Measurements from ENCODE around the gene MARF1. TPM values are rescaled to one million over a fixed set of nuclear protein-coding genes. Genes with fewer than 3 reads are reported as not detected.

The MARF1 gene
- total and polyA plus RNA-seq, 8 donors, result 15.5 to 65.3 (median 37.2) TPM

GRCh38 chr16:15559176-15559575 lies 83.8 kb downstream of the MARF1 start:
- H3K9me3 ChIP-seq, result no peaks in the 10 kb centered on the region
- 92 to 98% (median 92%) methylated on average over 4 of the region's 4 CpGs for WGBS, 5 donors

GRCh38 chr16:15557258-15557657 lies 85.7 kb downstream of the MARF1 start:
- TF ChIP-seq CTCF (IDR thresholded peaks at IDR 0.05) (no peak), POLR2A (IDR thresholded peaks at IDR 0.05) (no peak), POLR2AphosphoS5 (IDR thresholded peaks at IDR 0.05) (no peak), EP300 (IDR thresholded peaks at IDR 0.05) (no peak)
- no peaks in the 10 kb centered on the region for H3K9me3 ChIP-seq
- no peaks in the 10 kb centered on the region for H3K27me3 ChIP-seq
- no peak overlapping the region for H3K27ac ChIP-seq
- H3K4me3 ChIP-seq, result no peak overlapping the region
- DNase-seq, result no peak
- H3K36me3 ChIP-seq, result no peaks in the 10 kb centered on the region
- 68 to 73% (median 71%) methylated on average over 6 of the region's 6 CpGs for WGBS, 5 donors
- H3K4me1 ChIP-seq, result no peaks in the 10 kb centered on the region
- intact Hi-C loops (cut with DNase I; ENCODE audit: low total_unique reads), result no loop called here

More at GRCh38 chr16:15559176-15559575, 83.8 kb downstream of the MARF1 start:
- peaks cover 0 to 9% (median 2%) of the 10 kb centered on the region in 4 donors for H3K4me1 ChIP-seq
- DNase-seq, result no peak
- TF ChIP-seq CTCF (IDR thresholded peaks at IDR 0.05) (no peak), POLR2AphosphoS5 (IDR thresholded peaks at IDR 0.05) (no peak), POLR2A (IDR thresholded peaks at IDR 0.05) (no peak), EP300 (IDR thresholded peaks at IDR 0.05) (no peak)
- H3K36me3 ChIP-seq, result no peaks in the 10 kb centered on the region
- H3K4me3 ChIP-seq, result no peak overlapping the region
- intact Hi-C loops (cut with DNase I; ENCODE audit: low total_unique reads), result no loop called here
- no peak overlapping the region for H3K27ac ChIP-seq
- no peaks in the 10 kb centered on the region for H3K27me3 ChIP-seq

- intact Hi-C loops (cut with DNase I; ENCODE audit: low total_unique reads), result no loop called here
- WGBS, 5 donors, result 87 to 97% (median 92%) methylated on average over 5 of the region's 5 CpGs
- H3K27me3 ChIP-seq, result no peaks in the 10 kb centered on the region
- no peak overlapping the region for H3K4me3 ChIP-seq
- H3K27ac ChIP-seq, result no peak overlapping the region
- H3K9me3 ChIP-seq, result no peaks in the 10 kb centered on the region
- no peak for DNase-seq
- H3K36me3 ChIP-seq, result no peaks in the 10 kb centered on the region
- H3K4me1 ChIP-seq, result peaks cover 0 to 3% (median under 1%) of the 10 kb centered on the region in 4 donors
- no peak for TF ChIP-seq CTCF (IDR thresholded peaks at IDR 0.05)
- no peak for TF ChIP-seq EP300 (IDR thresholded peaks at IDR 0.05)
- TF ChIP-seq POLR2A (IDR thresholded peaks at IDR 0.05), result no peak
- TF ChIP-seq POLR2AphosphoS5 (IDR thresholded peaks at IDR 0.05), result no peak
Observed at GRCh38 chr16:15556130-15556529, 86.8 kb downstream of the MARF1 start.

GRCh38 chr16:15553313-15554088 lies 89.5 kb downstream of the MARF1 start:
- H3K36me3 ChIP-seq, result no peaks in the 10 kb centered on the region
- H3K4me3 ChIP-seq, result no peak overlapping the region
- TF ChIP-seq POLR2AphosphoS5 (IDR thresholded peaks at IDR 0.05) (no peak), EP300 (IDR thresholded peaks at IDR 0.05) (no peak), POLR2A (IDR thresholded peaks at IDR 0.05) (no peak), CTCF (IDR thresholded peaks at IDR 0.05) (no peak)
- WGBS, 5 donors, result 79 to 88% (median 85%) methylated on average over 10 of the region's 10 CpGs
- H3K27ac ChIP-seq, result no peak overlapping the region
- DNase-seq, result no peak
- H3K27me3 ChIP-seq, result no peaks in the 10 kb centered on the region
- H3K4me1 ChIP-seq, result peaks cover 0 to 12% (median 5%) of the 10 kb centered on the region in 4 donors
- no peaks in the 10 kb centered on the region for H3K9me3 ChIP-seq
- intact Hi-C loops (cut with DNase I; ENCODE audit: low total_unique reads), result no loop called here
